GM19035 (cell line): ENCODE measurements around the gene CTAGE4.
A peak's percentile ranks its signal among the peaks of the same experiment; 100 is the strongest.
"Not testable (repeated sequence)": the region's sequence is repeated elsewhere in the genome, so short reads cannot be mapped to it uniquely, and the experiment has no call there.

Source experiments
- ATAC-seq: cut with Tn5 transposase; IDR thresholded peaks from one replicate; pipeline ENCODE4 v1.9.1; 2021; ENCODE audit not compliant: unreplicated experiment

Gene CTAGE4

GRCh38 chr7:144217200-144217599 lies 33.9 kb downstream of the CTAGE4 start:
- ATAC-seq = not testable (repeated sequence)

- not testable (repeated sequence) for ATAC-seq
These were observed 35.3 kb downstream of the CTAGE4 start for GRCh38 chr7:144218581-144218980.

GRCh38 chr7:144219149-144219548 lies 35.9 kb downstream of the CTAGE4 start:
- ATAC-seq = peak; percentile 57

GRCh38 chr7:144220531-144220930 lies 37.3 kb downstream of the CTAGE4 start:
- ATAC-seq = not testable (repeated sequence)

GRCh38 chr7:144223675-144224074 lies 40.4 kb downstream of the CTAGE4 start:
- ATAC-seq = not testable (repeated sequence)

- ATAC-seq = not testable (repeated sequence)
These were observed 43.6 kb downstream of the CTAGE4 start for GRCh38 chr7:144226866-144227265.

- ATAC-seq = not testable (repeated sequence)
These were observed 45.5 kb downstream of the CTAGE4 start for GRCh38 chr7:144228810-144229209.

GRCh38 chr7:144231027-144231426 lies 47.8 kb downstream of the CTAGE4 start:
- not testable (repeated sequence) for ATAC-seq

GRCh38 chr7:144233039-144233438 lies 49.8 kb downstream of the CTAGE4 start:
- ATAC-seq = not testable (repeated sequence)
